Natural killer cell (primary cell): ENCODE results near the gene RABGAP1L. TPM values are rescaled to one million over a fixed set of nuclear protein-coding genes. Genes with fewer than 3 reads are reported as not detected.

Experiments used
- ATAC-seq, 3 donors: fragments of 150-1000 bp in 2 of 3; fragments of 200-7000 bp in 1 of 3; cut with Tn5 transposase; 1 replicate in 1 of 3; 2 replicates in 2 of 3; pipeline ENCODE4 v1.10.0; 2021; ENCODE audit warnings: mild to moderate bottlenecking in 2 of 3, moderate library complexity in 2 of 3
- DNase-seq, 2 donors: peaks; one replicate each; pipeline versions ENCODE4 v3.0.0 to v3.0.0-alpha.2; 2013 to 2021; ENCODE audit warnings: mixed read lengths in 1 of 2
- H3K27ac ChIP-seq: one replicate; pipeline ENCODE4 v1.5.1; 2013; ENCODE audit warnings: mild to moderate bottlenecking, low read length
- H3K27me3 ChIP-seq: one replicate; pipeline ENCODE4 v1.6.1; 2013; ENCODE audit warnings: low read length; ENCODE audit not compliant: control insufficient read depth, insufficient read depth
- H3K36me3 ChIP-seq: one replicate; pipeline ENCODE4 v1.6.1; 2013; ENCODE audit warnings: low read length; ENCODE audit not compliant: control insufficient read depth, insufficient read depth
- H3K4me1 ChIP-seq: one replicate; pipeline ENCODE4 v1.6.1; 2013; ENCODE audit warnings: low read length; ENCODE audit not compliant: control insufficient read depth, insufficient read depth
- H3K4me3 ChIP-seq: one replicate; pipeline ENCODE4 v1.5.1; 2013; ENCODE audit warnings: low read length
- H3K9me3 ChIP-seq: one replicate; pipeline ENCODE4 v1.6.1; 2013; ENCODE audit warnings: low read length; ENCODE audit not compliant: control insufficient read depth, insufficient read depth
- H3K27ac Mint-ChIP-seq, 2 donors: one replicate each; pipeline ENCODE4 v1.8.0; 2022; ENCODE audit warnings: mild to moderate bottlenecking in 2 of 2, mixed read lengths in 2 of 2, moderate library complexity in 1 of 2
- H3K27me3 Mint-ChIP-seq, 2 donors: one replicate each; pipeline ENCODE4 v1.8.0; 2022; ENCODE audit warnings: low read depth in 2 of 2, mixed read lengths in 2 of 2
- H3K36me3 Mint-ChIP-seq: one replicate; pipeline ENCODE4 v1.8.0; 2022; ENCODE audit warnings: mixed read lengths
- H3K4me1 Mint-ChIP-seq, 2 donors: one replicate each; pipeline ENCODE4 v1.8.0; 2022; ENCODE audit warnings: mixed read lengths in 2 of 2
- H3K4me3 Mint-ChIP-seq: one replicate; pipeline ENCODE4 v1.8.0; 2022; ENCODE audit warnings: mild to moderate bottlenecking, moderate library complexity, mixed read lengths
- H3K9me3 Mint-ChIP-seq, 2 donors: one replicate each; pipeline ENCODE4 v1.8.0; 2022; ENCODE audit warnings: mixed read lengths in 2 of 2
- CTCF ChIP-seq: fragments of 200-600 bp; IDR thresholded peaks from one replicate; pipeline ENCODE4 v1.8.0; 2022; ENCODE audit warnings: antibody characterized with exemption
- WGBS: methylation state at CpG from one replicate; pipeline ENCODE4 v1.1.7; 2013; ENCODE audit warnings: missing lambda C conversion rate; ENCODE audit not compliant: insufficient coverage; 5-methylcytosine and 5-hydroxymethylcytosine counted together
- intact Hi-C: fragments of 100-400 bp; cut with micrococcal nuclease; formaldehyde crosslinking; loops from one replicate; pipeline ENCODE4 v1.14.2; 2022
- total RNA-seq, 4 donors: library from RNA; stranded (reverse); fragments of 120-200 nt in 1 of 4; gene quantifications; one replicate each; pipeline versions ENCODE4 v1.2.3 to v1.2.4, GENCODE V29; 2013 to 2022

RABGAP1L gene
- total RNA-seq, 3 donors from 2014 or later (not counting 1 experiment from before 2014, with no cell fraction given): 145 to 168 (median 153) TPM

GRCh38 chr1:174366946-174367345 is 207.6 kb downstream of the RABGAP1L start:
- Mint-ChIP-seq H3K27me3 (no peaks in the 10 kb centered on the region), H3K9me3 (no peaks in the 10 kb centered on the region)
- 88% methylated on average over 2 of the region's 3 CpGs for WGBS

GRCh38 chr1:174367892-174368291 is 208.6 kb downstream of the RABGAP1L start:
- no peak for TF ChIP-seq CTCF
- no peak for ATAC-seq
- H3K9me3 Mint-ChIP-seq: no peaks in the 10 kb centered on the region
- H3K36me3 Mint-ChIP-seq: no peaks in the 10 kb centered on the region
- Histone ChIP-seq H3K27ac (no peak overlapping the region), H3K27me3 (no peaks in the 10 kb centered on the region), H3K4me1 (peaks cover 6% of the 10 kb centered on the region), H3K9me3 (no peaks in the 10 kb centered on the region), H3K4me3 (no peak overlapping the region), H3K36me3 (no peaks in the 10 kb centered on the region)
- intact Hi-C loops: no loop called here
- no peaks in the 10 kb centered on the region for H3K27me3 Mint-ChIP-seq
- peaks cover 23 to 25% of the 10 kb centered on the region in 2 donors for H3K4me1 Mint-ChIP-seq
- 94% methylated on average over 2 of the region's 5 CpGs for WGBS
- DNase-seq: no peak
- H3K4me3 Mint-ChIP-seq: no peak overlapping the region
- H3K27ac Mint-ChIP-seq: no peak overlapping the region

More at GRCh38 chr1:174366946-174367345, 207.6 kb downstream of the RABGAP1L start:
- Histone ChIP-seq H3K27ac (no peak overlapping the region), H3K4me3 (no peak overlapping the region), H3K36me3 (no peaks in the 10 kb centered on the region), H3K27me3 (no peaks in the 10 kb centered on the region), H3K9me3 (no peaks in the 10 kb centered on the region), H3K4me1 (peaks cover 6% of the 10 kb centered on the region)
- DNase-seq (no peak), ATAC-seq (no peak)
- intact Hi-C loops: no loop called here
- Mint-ChIP-seq H3K36me3 (no peaks in the 10 kb centered on the region), H3K27ac (peak overlapping the region in 1 of 2 donors; percentile 36), H3K4me1 (peaks cover 31% of the 10 kb centered on the region in 2 donors), H3K4me3 (no peak overlapping the region)
- no peak for TF ChIP-seq CTCF

GRCh38 chr1:174376030-174376429 is 216.7 kb downstream of the RABGAP1L start:
- Histone ChIP-seq H3K36me3 (no peaks in the 10 kb centered on the region), H3K27ac (no peak overlapping the region), H3K9me3 (no peaks in the 10 kb centered on the region), H3K27me3 (no peaks in the 10 kb centered on the region), H3K4me1 (no peaks in the 10 kb centered on the region), H3K4me3 (no peak overlapping the region)
- H3K4me1 Mint-ChIP-seq: peaks cover 6 to 14% of the 10 kb centered on the region in 2 donors
- H3K27me3 Mint-ChIP-seq: no peaks in the 10 kb centered on the region
- H3K36me3 Mint-ChIP-seq: no peaks in the 10 kb centered on the region
- intact Hi-C loops: no loop called here
- no peaks in the 10 kb centered on the region for H3K9me3 Mint-ChIP-seq
- H3K4me3 Mint-ChIP-seq: no peak overlapping the region
- TF ChIP-seq CTCF: no peak
- no CpG with 5 or more reads among the region's 2 CpGs for WGBS
- no peak for ATAC-seq
- DNase-seq: no peak
- H3K27ac Mint-ChIP-seq: peak overlapping the region in 1 of 2 donors; percentile 14

- Mint-ChIP-seq H3K36me3 (no peaks in the 10 kb centered on the region), H3K27me3 (no peaks in the 10 kb centered on the region), H3K9me3 (no peaks in the 10 kb centered on the region), H3K27ac (no peak overlapping the region), H3K4me1 (peaks cover 16 to 21% of the 10 kb centered on the region in 2 donors), H3K4me3 (no peak overlapping the region)
- H3K27ac ChIP-seq: no peak overlapping the region
- ATAC-seq: no peak
- no peaks in the 10 kb centered on the region for H3K27me3 ChIP-seq
- no peak for TF ChIP-seq CTCF
- peaks cover 1% of the 10 kb centered on the region for H3K4me1 ChIP-seq
- intact Hi-C loops: no loop called here
- H3K4me3 ChIP-seq: no peak overlapping the region
- peaks cover 8% of the 10 kb centered on the region for H3K36me3 ChIP-seq
- no peak for DNase-seq
- H3K9me3 ChIP-seq: no peaks in the 10 kb centered on the region
Measured at GRCh38 chr1:174391716-174392115, 232.4 kb downstream of the RABGAP1L start.
